Mesenteric fat pad (tissue), 1 donor: ENCODE data around the gene MYH11. TPM values are rescaled to one million over a fixed set of nuclear protein-coding genes. Genes with fewer than 3 reads are reported as not detected.

Experiments used
- DNase-seq: peaks from one replicate; pipeline ENCODE4 v3.0.0-alpha.2; 2020; ENCODE audit warnings: low spot score
- long read RNA-seq: library from polyadenylated mRNA; unstranded; transcript quantifications from one replicate; pipeline ENCODE4 v2.0.0, GENCODE V29; 2020
- total RNA-seq: library from RNA; stranded (reverse); fragmentation: NEBNext Ultra II Directional; extraction: Animal tissue kit (Norgen Biotek cat#: 25700); gene quantifications from one replicate; pipeline ENCODE4 v1.2.1, GENCODE V29; 2021
- donor health status: DM: yes; HTN: yes; CAD: no.

Gene MYH11
- 53.5 TPM for total RNA-seq
- long read RNA-seq, transcript MYH11-206 (5 exons, 2,353 nt): major isoform, 12 of 274 reads
- long read RNA-seq, partial matches to known transcripts: 242 of 274 reads
- long read RNA-seq, other reads (novel, unspliced or antisense): 20 of 274 reads

DNA sequence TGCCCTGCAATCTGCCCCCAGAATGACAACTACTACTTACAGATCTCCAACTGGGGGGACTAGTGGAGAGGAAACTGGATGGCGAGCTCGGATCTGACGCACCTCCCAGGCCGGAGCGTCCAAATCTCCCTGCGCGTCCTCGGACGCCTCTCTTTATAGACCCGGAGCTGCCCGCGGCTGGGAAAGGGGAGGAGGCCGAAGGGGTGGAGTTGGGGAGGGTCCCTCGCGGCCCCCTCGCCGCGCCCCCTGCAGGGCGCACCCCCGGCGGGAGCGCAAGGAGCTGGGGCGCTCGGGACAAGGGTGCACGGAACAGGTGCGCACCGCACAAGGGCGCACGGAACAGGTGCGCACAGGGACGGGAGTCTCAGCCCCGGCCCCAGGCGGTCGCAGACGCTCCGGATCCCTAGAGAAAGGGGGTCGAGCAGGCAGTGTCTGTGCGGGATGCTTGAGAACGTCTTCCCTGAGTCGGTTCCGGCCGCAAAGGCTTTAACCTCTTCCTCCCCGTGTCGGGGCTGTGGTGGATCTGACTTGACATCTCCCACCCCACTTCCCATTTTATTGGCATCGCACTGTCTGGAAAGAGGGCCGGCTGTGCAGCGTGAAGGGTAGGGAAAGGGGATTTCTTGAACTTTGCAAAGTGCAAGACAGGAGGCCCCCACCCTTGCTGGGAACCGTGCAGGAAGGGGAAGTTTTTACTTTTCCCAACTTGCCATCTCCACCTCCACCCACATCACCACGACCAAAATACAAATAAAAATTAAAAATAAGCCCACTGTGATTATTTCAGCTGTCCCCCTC is at the start of gene MYH11:
Gene MYH11, minus strand, starts transcription at position 128 of the 798 bp plus-strand sequence. CDS start 18,776 bp downstream, outside the sequence.
- DNase-seq: no peak

DNA sequence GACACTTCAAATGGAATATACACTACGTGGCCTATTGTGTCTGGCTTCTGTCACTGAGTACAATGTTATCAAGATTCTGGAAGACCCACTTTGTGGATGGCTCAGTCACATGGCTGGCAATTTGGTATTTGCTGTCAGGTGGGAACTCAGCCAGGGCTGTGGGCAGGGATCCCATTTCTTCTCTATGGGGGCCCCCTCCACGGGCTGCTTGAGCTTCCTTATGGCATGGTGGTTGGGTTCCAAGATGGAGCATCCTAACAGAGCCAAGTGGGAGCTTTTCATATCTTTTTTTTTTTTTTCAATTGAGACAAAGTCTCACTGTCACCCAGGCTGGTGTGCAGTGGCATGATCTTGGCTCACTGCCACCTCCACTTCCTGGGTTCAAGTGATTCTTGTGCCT is 49.6 kb upstream of the MYH11 start:
- peak; percentile 45 for DNase-seq

DNA sequence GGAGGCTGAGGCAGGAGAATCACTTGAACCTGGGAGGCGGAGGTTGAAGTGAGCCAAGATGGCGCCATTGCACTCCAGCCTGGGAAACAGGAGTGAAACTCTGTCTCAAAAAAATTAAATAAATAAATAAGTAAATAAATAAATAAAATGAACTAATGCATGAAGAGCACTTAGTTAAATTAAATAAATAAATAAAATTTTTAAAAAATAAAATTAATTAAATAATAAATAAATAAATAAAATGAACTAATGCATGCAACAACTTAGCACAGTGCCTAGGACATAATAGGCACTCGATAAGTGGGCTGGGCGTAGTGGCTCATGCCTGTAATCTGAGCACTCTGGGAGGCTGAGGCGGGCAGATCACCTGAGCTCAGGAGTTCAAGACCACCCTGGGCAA is 47.1 kb upstream of the MYH11 start:
- no peak for DNase-seq

DNA sequence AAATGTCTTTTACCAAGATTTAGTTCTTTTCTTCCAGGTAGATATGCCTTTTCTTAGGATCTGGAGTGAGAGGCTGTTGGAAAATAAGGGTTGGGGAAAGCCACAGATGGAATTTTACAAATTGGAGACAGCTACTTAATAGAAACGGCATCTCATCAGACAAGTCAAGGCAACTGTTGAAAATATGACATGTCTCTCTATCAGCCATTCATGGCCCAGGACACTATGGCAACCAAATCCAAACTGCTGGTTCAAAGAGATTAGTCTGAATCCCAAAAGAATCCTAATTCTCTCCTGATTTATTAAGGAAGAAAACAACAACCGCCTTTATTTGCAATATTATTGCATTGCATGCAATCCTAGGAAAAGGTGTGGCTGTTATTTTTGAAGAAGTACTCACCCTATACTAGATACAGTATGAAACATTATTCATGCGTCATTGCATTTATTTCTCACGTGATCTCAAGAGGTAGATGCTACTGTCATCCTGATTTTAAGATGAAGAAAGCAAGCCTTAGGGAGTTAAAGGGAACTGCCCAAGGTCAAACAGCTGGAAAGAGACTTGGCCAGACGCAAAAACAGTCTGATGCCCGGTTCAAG is 44.2 kb upstream of the MYH11 start:
- DNase-seq: no peak

DNA sequence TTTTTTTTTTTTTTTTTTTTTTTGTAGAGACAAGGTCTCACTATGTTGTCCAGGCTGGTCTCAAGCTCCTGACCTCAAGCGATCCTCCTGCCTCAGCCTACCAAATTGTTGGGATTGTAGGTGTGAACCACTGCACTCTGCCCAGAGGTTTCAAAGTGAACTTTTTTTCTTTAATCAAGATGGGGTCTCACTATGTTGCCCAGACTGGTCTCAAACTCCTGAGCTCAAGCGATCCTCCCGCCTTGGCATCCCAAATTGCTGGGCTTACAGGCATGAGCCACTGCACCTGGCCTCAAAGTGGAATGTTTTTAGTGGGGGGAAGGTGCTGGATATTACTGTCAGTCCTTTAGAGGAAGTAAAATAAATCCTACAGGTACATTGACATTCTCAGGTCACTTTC is 43.5 kb upstream of the MYH11 start:
- no peak for DNase-seq

DNA sequence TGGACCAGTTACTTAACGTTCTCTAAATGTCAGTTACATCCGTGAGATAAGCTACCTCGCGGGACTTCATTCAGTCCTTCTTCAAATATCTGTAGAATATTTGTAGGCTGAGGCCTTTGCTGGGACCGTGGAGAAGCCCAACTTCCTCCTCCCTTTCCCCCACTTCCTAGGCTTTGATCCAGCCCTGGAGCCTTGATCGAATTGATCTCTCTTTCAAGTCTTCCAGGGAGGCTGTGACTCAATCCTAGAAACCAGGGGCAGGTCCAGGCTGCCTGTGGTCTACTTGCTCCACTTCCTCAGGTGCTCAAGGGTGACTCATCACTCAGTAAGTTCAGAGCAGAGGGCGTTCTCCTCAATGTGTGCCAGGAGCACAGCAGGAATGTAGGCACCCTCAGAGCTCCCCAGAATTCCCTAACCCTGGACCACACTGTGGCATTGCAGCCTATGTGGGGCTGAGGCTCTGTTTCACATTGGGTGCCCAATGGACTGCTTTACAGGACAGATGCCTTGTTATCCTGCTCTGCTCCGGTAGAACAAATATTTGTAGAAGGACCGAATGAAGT is 42.8 kb upstream of the MYH11 start:
- DNase-seq: no peak

DNA sequence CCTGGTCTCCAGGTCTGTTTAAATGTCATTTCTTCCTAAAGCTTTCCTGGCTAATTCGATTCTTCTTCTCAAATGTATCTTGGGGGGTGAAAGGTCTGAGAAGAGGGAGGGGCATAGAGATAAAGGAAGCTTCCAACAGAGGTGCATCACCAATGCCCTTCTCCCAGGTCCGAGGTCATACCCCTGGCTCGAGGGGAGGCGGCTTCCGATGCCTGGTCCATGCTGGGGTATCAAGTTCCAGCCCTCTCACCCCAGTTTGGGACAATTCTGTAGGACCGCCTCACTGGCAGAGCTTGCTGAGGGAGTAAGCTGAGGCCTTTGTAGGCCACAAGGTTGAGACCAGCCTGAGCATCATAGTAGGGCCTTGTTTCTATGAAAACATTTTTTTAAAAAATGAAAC is 41.8 kb upstream of the MYH11 start:
- no peak for DNase-seq

DNA sequence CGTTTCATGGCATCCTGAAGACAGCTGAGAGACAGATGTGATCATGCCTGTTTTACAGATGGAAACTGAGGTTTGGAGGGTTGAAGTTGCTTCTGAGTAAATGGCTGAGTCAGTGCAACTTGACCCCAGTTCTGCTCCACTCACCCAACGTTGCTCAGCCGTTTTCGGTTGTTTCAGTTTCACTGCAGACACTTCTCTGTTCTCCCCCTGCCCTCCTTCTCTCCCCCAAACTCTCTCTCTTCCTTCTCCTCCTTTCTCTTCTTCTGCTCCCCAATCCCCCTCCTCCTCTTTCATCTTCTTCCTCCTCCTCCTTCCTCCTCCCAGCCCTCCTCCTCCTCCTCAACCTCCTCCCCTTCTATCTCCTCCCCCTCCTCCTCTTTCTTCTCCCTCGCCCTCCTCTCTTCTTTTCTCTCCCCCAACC is 41.0 kb upstream of the MYH11 start:
- DNase-seq: no peak

DNA sequence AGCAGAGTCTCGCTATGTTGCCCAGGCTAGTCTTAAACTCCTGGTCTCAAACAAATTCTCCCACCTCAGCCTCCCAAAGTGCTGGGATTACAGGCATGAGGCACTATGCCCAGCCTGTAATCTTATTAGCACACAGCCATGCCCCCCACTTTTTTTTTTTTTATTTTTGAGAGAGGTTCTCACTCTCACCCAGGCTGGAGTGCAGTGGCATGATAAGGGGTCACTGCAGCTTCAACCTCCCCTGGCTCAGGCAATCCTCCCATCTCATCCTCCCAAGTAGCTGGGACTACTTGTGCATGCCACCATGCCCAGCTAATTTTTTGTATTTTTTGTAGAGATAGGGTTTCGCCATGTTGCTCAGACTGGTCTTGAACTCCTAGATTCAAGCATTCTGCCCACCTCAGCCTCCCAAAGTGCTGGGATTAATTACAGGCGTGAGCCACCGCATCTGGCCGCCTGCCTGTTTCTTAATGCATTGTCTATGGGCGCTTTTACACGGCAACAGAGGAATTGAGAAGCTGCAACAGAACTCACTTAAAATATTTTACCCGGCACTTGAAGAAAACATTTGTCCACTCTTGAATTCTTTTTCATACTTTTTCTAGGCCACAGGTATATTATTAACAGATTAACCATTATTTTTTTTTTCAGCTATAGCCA is 40.4 kb upstream of the MYH11 start:
- no peak for DNase-seq

DNA sequence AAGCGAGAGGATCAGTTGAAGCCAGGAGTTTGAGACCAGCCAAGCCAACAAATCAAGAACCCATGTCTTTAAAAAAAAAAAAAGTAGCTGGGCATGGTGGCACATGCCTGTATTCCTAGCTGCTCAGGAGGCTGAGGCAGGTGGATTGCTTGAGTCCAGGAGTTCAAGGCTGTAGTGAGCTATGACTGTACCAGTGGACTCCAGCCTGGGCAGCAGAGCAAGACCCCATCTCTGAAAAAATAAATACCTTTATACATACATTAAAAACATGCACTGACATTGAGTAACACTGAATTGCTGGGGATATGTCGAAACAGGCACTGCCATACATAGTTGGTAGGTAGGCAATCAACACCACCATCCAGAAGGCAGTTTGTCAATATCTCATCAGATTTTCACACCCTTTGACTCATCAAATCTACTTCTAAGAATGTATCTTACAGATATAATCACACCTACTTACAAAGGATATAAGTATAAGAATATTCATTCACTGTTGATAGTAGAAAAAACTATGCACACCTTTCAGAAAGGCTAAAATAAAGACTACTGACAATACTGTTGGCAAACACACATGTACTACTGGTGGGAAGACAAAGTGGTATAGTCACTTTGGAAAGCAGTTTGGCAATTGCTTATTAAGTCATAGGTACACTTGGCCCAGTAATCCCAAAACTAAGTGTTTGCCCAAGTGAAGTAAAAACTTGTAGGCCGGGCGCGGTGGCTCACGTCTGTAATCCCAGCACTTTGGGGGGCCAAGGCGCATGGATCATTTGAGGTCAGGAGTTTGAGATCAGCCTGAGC is 37.9 kb upstream of the MYH11 start:
- no peak for DNase-seq

DNA sequence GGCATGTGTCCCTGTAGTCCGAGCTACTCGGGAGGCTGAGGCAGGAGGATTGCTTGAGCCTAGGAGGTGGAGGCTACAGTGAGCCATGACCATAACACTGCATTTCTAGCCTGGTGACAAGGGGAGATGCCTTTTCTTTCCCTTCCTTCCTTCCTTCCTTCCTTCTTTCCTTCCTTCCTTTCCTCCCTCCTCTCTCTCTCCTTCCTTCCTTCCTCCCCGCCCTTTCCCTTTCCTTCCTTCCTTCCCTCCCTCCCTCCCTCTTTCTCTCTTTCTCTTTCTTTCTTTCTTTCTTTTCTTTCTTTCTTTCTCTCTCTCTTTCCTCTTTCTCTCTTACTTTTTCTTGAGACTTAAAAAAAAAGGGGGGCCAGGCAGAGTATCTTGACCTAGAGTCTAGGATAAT is 34.7 kb upstream of the MYH11 start:
- DNase-seq: no peak

DNA sequence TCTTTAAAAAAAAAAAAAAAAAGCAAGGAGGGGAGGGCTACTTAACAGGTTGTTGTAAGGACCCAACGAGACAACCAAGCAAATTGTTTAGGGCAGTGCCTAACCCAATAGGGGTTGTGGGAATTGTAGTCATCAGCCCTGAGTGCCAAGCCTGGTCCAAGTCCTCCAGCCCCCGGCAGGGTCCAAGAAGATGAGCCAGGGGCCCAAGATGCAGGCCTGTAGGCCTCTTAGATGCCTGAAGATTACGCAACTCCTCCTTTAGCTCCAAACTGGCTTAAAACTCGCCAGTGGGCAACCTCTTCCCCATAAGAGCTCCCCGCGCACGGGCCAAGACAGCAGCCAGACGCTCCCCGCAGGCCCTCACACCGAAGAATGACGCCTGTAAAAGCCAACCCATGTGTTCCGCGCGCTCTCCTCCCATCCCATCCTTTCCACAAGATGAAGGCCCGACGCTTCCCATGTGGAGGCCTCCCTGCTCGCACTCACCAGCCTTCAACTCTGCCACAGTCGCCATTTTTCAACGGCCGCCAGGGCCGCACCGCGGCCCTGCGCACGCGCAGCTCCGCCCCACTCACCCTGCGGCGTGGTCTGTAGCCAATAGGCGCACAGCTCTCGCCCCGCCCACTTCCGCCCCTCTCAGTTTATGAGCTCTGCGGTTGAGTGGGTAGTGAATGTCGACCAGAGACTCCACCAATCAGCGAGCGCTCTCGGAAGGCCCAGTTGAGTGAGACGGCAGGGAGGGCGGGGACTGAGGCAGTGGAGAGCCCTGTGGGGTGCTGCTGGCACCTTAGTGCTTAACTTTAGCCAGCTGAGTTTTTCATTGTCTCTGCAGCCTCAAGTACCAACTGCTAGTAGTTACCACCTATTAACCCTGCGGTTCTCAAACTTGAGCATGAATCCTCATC is 31.5 kb upstream of the MYH11 start, which contains the start of gene CEP20:
Gene CEP20, minus strand, starts transcription at position 532 of the 905 bp plus-strand sequence. Its CDS starts 18 bp downstream, at position 514.
- DNase-seq: peak; percentile 99

DNA sequence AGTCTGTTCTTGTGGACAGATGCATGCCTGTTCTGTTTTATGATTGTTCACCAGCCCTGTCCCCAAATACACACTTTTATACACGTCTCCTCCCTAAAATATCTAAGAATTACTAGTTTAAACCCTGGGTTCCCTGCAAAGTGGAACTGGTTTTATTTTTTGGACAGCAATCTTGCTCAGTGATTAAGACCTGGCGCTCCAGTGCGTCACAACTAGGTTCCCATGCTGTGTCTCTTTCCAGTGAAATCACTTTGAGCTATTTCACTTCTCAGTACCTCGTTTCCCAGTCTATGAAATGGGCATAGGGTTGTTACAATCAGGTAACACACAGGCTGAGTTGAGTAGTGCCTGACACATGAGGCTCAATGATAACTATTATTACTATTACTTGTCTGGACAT is 30.5 kb upstream of the MYH11 start:
- DNase-seq: no peak

DNA sequence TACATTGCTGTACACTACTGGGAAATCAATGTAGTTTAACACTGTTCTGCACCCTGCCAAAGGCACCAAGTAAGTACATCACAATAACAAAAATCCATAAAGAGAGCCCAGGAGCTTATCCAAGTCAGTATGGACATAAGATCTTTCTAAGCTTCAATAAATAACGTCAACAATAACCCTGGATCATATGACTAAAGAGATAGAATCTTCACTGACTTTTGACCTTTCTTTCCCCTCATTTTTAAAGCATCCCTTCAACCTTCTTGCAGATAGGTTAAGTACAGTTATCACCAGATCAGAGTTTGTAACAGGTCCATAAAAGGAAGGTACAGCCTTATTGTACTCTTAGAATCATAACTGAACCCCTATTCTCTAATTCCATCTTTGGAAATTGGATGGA is 29.2 kb upstream of the MYH11 start:
- no peak for DNase-seq

DNA sequence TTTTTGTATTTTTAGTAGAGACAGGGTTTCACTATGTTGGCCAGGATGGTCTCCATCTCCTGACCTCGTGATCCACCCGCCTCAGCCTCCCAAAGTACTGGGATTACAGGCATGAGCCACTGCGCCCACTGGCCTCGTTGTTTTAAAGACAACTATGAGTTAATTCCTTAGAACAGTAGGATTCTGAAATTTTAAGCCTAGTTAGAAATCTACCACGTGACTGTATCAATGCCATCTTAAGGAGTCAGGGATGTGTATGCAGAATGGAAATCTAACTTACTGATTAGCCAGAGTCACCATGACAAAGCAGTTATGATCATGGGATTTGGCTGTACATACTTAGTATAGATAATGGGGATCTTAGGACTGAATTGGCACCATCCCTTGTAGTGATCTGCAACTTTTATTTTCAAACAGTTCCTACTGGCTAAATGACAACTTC is 28.8 kb upstream of the MYH11 start:
- no peak for DNase-seq

DNA sequence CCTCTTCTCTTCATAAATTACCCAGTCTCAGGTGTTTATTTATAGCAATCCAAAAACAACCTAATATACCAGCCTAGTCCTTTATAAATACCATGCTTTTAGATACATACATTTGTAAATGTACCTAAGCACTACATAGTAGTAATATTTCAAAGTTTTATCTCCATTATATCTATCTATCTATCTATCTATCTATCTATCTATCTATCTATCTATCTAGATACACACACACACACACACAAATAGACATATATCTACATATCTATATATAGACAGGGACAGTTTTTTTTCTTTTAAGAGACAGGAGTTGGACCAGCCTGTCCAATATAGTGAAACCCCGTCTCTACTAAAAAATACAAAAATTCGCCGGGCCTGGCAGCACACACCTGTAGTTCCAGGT is 25.7 kb upstream of the MYH11 start:
- DNase-seq: no peak

DNA sequence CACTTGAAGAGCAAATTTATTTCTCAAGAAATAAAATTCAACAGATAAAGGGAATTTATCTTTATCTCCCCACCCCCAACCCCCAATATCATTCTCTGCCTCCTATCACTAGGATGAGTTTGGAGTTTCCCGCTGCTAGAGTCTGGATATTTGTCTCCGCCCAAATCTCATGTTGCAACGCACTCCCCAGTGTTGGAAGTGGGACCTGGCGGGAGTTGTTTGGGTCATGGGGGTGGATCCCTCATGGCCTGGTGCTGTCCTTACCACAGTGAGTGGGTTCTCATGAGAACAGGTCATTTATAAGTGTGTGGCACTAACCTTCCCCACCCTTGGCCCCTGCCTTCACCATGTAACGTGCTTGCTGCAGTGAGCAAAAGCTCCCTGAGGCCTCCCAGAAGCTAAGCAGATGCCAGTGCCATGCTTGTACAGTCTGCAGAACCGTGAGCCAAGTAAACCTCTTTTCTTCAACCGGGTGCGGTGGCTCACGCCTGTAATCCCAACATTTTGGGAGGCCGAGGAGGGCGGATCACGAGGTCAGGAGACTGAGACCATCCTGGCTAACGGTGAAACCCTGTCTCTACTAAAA is 25.1 kb upstream of the MYH11 start:
- no peak for DNase-seq

DNA sequence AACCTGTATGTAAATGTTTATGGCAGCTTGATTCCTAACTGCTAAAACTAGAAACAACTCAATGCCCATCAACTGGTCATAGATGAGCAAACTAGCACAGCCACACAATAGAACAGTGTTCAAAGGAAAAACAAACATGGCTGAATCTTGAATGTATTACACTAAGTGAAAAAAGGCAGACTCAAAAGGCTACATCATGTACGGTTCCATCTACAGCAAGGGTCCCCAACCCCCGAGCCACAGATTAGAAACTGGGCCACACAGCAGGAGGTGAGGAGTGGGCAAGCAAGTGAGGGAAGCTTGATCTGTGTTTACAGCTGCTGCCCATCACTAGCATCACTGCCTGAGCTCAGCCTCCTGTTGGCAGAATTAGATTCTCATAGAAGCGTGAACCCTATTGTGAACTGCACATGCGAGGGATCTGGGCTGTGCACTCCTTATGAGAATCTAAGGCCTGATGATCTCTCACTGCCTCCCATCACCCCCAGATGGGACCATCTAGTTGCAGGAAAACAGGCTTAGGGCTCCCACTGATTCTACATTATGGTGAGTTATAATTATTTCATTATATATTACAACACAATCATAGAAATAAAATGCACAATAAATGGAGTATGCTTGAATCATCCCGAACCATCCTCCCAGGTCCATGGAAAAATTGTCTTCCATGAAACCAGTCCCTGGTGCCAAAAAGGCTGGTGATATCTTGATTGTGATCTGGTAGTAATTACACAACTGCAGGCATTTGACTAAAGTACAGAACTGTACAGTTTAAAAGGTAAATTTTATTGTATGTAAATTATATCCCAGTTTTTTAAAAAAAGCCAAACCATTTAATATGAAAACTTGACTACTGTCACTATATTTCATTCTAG is 23.8 kb upstream of the MYH11 start:
- no peak for DNase-seq
